Measurements from ENCODE around the gene DDAH1.

DDAH1 gene

GRCh38 chr1:85376356-85376755 is 88.6 kb downstream of the DDAH1 start:
- TF ChIP-seq CTCF (IDR thresholded peaks at IDR 0.05; ENCODE audit: extremely low read depth, missing control alignments), result no peak
- no peak for DNase-seq (ENCODE audit: low spot score)

- no peak for TF ChIP-seq CTCF (IDR thresholded peaks at IDR 0.05; ENCODE audit: extremely low read depth, missing control alignments)
- no peak for DNase-seq (ENCODE audit: low spot score)
These were observed 89.5 kb downstream of the DDAH1 start for GRCh38 chr1:85375493-85375892.

- DNase-seq (ENCODE audit: low spot score), result no peak
- no peak for TF ChIP-seq CTCF (IDR thresholded peaks at IDR 0.05; ENCODE audit: extremely low read depth, missing control alignments)
These were observed 90.8 kb downstream of the DDAH1 start for GRCh38 chr1:85374160-85374559.

- TF ChIP-seq CTCF (IDR thresholded peaks at IDR 0.05; ENCODE audit: extremely low read depth, missing control alignments), result no peak
- DNase-seq (ENCODE audit: low spot score), result no peak
These were observed 91.6 kb downstream of the DDAH1 start for GRCh38 chr1:85373378-85373708.

- DNase-seq (ENCODE audit: low spot score), result no peak
These were observed 92.1 kb downstream of the DDAH1 start for GRCh38 chr1:85372683-85373377.

GRCh38 chr1:85371021-85371420 is 93.9 kb downstream of the DDAH1 start:
- DNase-seq (ENCODE audit: low spot score), result no peak
- no peak for TF ChIP-seq CTCF (IDR thresholded peaks at IDR 0.05; ENCODE audit: extremely low read depth, missing control alignments)

More at GRCh38 chr1:85372683-85373377, 92.1 kb downstream of the DDAH1 start:
- TF ChIP-seq CTCF (IDR thresholded peaks at IDR 0.05; ENCODE audit: extremely low read depth, missing control alignments), result no peak

GRCh38 chr1:85368073-85368770 is 96.7 kb downstream of the DDAH1 start:
- TF ChIP-seq CTCF (IDR thresholded peaks at IDR 0.05; ENCODE audit: extremely low read depth, missing control alignments), result no peak
- DNase-seq (ENCODE audit: low spot score), result no peak

Measured in GM20000 (cell line).